Kidney epithelial cell (primary cell): ENCODE results near the gene ETV5. TPM values are rescaled to one million over a fixed set of nuclear protein-coding genes. Genes with fewer than 3 reads are reported as not detected.

Source experiments
- DNase-seq: peaks from one replicate; pipeline ENCODE4 v3.0.0-alpha.2; 2010; ENCODE audit warnings: low read depth
- H3K27me3 ChIP-seq: 2 replicates; pipeline ENCODE4 v1.6.0; 2011; ENCODE audit warnings: low read length; ENCODE audit not compliant: control insufficient read depth, insufficient read depth
- H3K36me3 ChIP-seq: 2 replicates; pipeline ENCODE4 v1.5.1; 2011; ENCODE audit warnings: low read length; ENCODE audit not compliant: control insufficient read depth, insufficient read depth
- H3K4me3 ChIP-seq: 2 replicates; pipeline ENCODE4 v1.5.1; 2011; ENCODE audit warnings: low read depth, mild to moderate bottlenecking, control low read depth, low read length
- CTCF ChIP-seq: IDR thresholded peaks from 2 replicates; pipeline ENCODE4 v1.5.1; 2011; ENCODE audit warnings: mild to moderate bottlenecking, moderate library complexity, low read length, control low read depth, inconsistent platforms; ENCODE audit not compliant: insufficient read depth, poor library complexity, severe bottlenecking
- total RNA-seq: library from RNA; depleted of rRNA; stranded (reverse); fragments of >200 nt; gene quantifications from 2 replicates; pipeline ENCODE4 v1.2.3, GENCODE V29; 2015

ETV5 gene
- total RNA-seq, 1 donor from 2014 or later = 33.1 TPM

GRCh38 chr3:186150041-186150830, 41.3 kb upstream of the ETV5 start:
- DNase-seq = no peak
- no peak for TF ChIP-seq CTCF
- no peak overlapping the region for H3K4me3 ChIP-seq
- peaks cover 4% of the 10 kb centered on the region for H3K27me3 ChIP-seq
- no peaks in the 10 kb centered on the region for H3K36me3 ChIP-seq

- Histone ChIP-seq H3K36me3 (no peaks in the 10 kb centered on the region), H3K27me3 (peaks cover 4% of the 10 kb centered on the region), H3K4me3 (no peak overlapping the region)
- no peak for TF ChIP-seq CTCF
- no peak for DNase-seq
Observed at GRCh38 chr3:186149319-186149960, 40.6 kb upstream of the ETV5 start.

GRCh38 chr3:186144257-186144656, 35.4 kb upstream of the ETV5 start:
- no peak for DNase-seq
- no peak overlapping the region for H3K4me3 ChIP-seq
- no peak for TF ChIP-seq CTCF
- H3K27me3 ChIP-seq = peaks cover 2% of the 10 kb centered on the region
- no peaks in the 10 kb centered on the region for H3K36me3 ChIP-seq

- no peak for DNase-seq
- no peaks in the 10 kb centered on the region for H3K36me3 ChIP-seq
- no peak for TF ChIP-seq CTCF
- H3K4me3 ChIP-seq = no peak overlapping the region
- peaks cover 2% of the 10 kb centered on the region for H3K27me3 ChIP-seq
Observed at GRCh38 chr3:186143250-186143649, 34.4 kb upstream of the ETV5 start.

GRCh38 chr3:186142393-186142932, 33.6 kb upstream of the ETV5 start:
- H3K4me3 ChIP-seq = no peak overlapping the region
- H3K27me3 ChIP-seq = peaks cover 2% of the 10 kb centered on the region
- DNase-seq = no peak
- no peak for TF ChIP-seq CTCF
- no peaks in the 10 kb centered on the region for H3K36me3 ChIP-seq
